ENCODE results near the gene PLEKHG4B.
"Not testable (repeated sequence)": the region's sequence is repeated elsewhere in the genome, so short reads cannot be mapped to it uniquely, and the experiment has no call there.

The PLEKHG4B gene

GRCh38 chr5:234450-234849 is 142.5 kb downstream of the PLEKHG4B start:
- no peak for DNase-seq

DNA sequence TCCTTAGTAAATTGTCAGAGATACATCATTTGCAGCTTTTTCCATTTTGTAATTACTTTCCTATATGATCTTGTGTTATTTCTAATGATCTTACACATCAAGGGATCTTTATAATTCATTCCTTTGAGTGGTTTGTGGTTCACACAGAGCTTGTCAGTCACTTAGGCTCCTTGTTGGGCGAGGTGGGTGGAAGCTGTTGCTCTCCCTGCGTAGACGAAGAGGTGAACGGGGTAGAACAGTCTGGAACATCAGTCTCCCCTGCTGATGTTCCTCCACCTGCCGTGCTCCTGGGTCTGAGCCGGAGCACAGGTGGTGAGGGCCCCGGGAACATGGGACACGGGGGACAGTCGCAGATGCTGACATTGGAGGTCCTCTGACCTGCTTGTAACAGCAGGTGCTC is 143.6 kb downstream of the PLEKHG4B start:
- DNase-seq, result not testable (repeated sequence)

- DNase-seq, result not testable (repeated sequence)
Observed at GRCh38 chr5:237931-238330, 146.0 kb downstream of the PLEKHG4B start.

Measured in NCI-H524 treated with DMSO at 0.1 percent for 48 hours (cell line).